ENCODE results near the gene ZSWIM6. TPM values are rescaled to one million over a fixed set of nuclear protein-coding genes. Genes with fewer than 3 reads are reported as not detected.

The ZSWIM6 gene
- total RNA-seq, 2 experiments from 2014 or later = 0.06 to 0.17 TPM

DNA sequence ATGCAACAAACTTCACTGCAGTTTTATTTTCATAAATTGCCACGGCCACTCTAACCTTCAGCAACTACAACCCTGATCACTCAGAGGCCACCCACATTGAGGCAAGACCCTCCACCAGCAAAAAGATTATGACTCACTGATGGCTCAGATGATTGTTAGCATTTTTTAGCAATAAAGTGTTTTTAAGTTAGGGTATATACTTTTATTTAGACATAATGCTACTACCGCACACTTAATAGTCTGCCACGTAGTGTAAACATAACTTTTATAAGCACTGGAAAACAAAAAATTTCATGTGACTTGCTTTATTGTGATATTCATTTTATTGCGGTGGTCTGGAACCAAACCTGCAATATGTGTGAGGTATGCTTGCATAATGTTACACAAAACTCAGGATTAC lies 257.9 kb downstream of the ZSWIM6 start:
- no peaks in the 10 kb centered on the region for H3K4me1 ChIP-seq (ENCODE audit: insufficient read depth, low read length, poor library complexity, severe bottlenecking)
- POLR2A ChIA-PET = no interaction called here
- intact Hi-C loops (cut with micrococcal nuclease; ENCODE audit: unreplicated experiment) = no loop called here
- BruUV-seq (replicated peaks) = no TSS peak
- H4K20me1 ChIP-seq (ENCODE audit: insufficient read depth, low read length) = no peaks in the 10 kb centered on the region
- CTCF ChIA-PET (ENCODE audit: unreplicated experiment) = no interaction called here
- no peak overlapping the region for H2AFZ ChIP-seq (ENCODE audit: low read length)
- no peaks in the 10 kb centered on the region for H3K9me2 ChIP-seq (ENCODE audit: insufficient read depth, low read length)
- no peak overlapping the region for H3K4me2 ChIP-seq (ENCODE audit: low read length)
- no peaks in the 10 kb centered on the region for H3K36me3 ChIP-seq (ENCODE audit: insufficient read depth, low read length)
- no peaks in the 10 kb centered on the region for H3K9me3 ChIP-seq (ENCODE audit: low read length)
- no peak overlapping the region for H3K4me3 ChIP-seq (ENCODE audit: low read depth, low read length, poor library complexity, severe bottlenecking)
- no peak for DNase-seq (ENCODE audit: low spot score)
- TF ChIP-seq, protein P1, sequence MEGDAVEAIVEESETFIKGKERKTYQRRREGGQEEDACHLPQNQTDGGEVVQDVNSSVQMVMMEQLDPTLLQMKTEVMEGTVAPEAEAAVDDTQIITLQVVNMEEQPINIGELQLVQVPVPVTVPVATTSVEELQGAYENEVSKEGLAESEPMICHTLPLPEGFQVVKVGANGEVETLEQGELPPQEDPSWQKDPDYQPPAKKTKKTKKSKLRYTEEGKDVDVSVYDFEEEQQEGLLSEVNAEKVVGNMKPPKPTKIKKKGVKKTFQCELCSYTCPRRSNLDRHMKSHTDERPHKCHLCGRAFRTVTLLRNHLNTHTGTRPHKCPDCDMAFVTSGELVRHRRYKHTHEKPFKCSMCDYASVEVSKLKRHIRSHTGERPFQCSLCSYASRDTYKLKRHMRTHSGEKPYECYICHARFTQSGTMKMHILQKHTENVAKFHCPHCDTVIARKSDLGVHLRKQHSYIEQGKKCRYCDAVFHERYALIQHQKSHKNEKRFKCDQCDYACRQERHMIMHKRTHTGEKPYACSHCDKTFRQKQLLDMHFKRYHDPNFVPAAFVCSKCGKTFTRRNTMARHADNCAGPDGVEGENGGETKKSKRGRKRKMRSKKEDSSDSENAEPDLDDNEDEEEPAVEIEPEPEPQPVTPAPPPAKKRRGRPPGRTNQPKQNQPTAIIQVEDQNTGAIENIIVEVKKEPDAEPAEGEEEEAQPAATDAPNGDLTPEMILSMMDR (conservative IDR thresholded peaks at IDR 0.05; ENCODE audit: low read length) = no peak
- TF ChIP-seq EZH2phosphoT487 (IDR thresholded peaks at IDR 0.05; ENCODE audit: borderline replicate concordance, low read depth, low read length) = no peak
- H3K79me2 ChIP-seq (ENCODE audit: insufficient read depth, low read depth, low read length) = no peaks in the 10 kb centered on the region
- no peak overlapping the region for H3K27ac ChIP-seq (ENCODE audit: low read depth, low read length, poor library complexity, severe bottlenecking)

DNA sequence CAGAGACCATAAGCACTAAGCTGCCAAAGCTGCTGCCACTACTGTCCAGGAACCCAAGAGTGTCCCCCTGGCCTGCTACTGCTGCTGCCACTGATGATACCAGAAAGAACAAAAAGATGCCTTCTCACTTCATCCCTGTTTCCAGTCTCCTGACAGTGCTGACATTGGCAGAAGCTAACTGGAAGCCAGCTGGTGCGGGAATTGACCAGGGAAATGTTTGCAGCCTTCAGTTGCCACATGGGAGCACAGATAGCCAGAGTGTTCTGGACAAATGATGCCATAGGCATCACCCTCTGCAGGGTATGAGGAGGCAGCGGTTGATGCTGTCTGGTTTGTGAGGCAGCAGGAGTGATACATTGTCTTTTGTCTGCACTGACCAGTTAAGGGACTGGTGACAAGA lies 258.4 kb downstream of the ZSWIM6 start:
- CTCF ChIA-PET (ENCODE audit: unreplicated experiment) = no interaction called here
- Histone ChIP-seq H2AFZ (ENCODE audit: low read length) (no peak overlapping the region), H3K4me2 (ENCODE audit: low read length) (no peak overlapping the region), H3K27ac (ENCODE audit: low read depth, low read length, poor library complexity, severe bottlenecking) (no peak overlapping the region), H3K36me3 (ENCODE audit: insufficient read depth, low read length) (no peaks in the 10 kb centered on the region), H3K4me3 (ENCODE audit: low read depth, low read length, poor library complexity, severe bottlenecking) (no peak overlapping the region), H3K79me2 (ENCODE audit: insufficient read depth, low read depth, low read length) (no peaks in the 10 kb centered on the region), H3K9me2 (ENCODE audit: insufficient read depth, low read length) (no peaks in the 10 kb centered on the region), H3K9me3 (ENCODE audit: low read length) (no peaks in the 10 kb centered on the region), H4K20me1 (ENCODE audit: insufficient read depth, low read length) (no peaks in the 10 kb centered on the region), H3K4me1 (ENCODE audit: insufficient read depth, low read length, poor library complexity, severe bottlenecking) (no peaks in the 10 kb centered on the region)
- no peak for DNase-seq (ENCODE audit: low spot score)
- no peak for TF ChIP-seq EZH2phosphoT487 (IDR thresholded peaks at IDR 0.05; ENCODE audit: borderline replicate concordance, low read depth, low read length)
- TF ChIP-seq, protein P1 (conservative IDR thresholded peaks at IDR 0.05; ENCODE audit: low read length) = no peak
- intact Hi-C loops (cut with micrococcal nuclease; ENCODE audit: unreplicated experiment) = no loop called here
- no TSS peak for BruUV-seq (replicated peaks)
- POLR2A ChIA-PET = no interaction called here

DNA sequence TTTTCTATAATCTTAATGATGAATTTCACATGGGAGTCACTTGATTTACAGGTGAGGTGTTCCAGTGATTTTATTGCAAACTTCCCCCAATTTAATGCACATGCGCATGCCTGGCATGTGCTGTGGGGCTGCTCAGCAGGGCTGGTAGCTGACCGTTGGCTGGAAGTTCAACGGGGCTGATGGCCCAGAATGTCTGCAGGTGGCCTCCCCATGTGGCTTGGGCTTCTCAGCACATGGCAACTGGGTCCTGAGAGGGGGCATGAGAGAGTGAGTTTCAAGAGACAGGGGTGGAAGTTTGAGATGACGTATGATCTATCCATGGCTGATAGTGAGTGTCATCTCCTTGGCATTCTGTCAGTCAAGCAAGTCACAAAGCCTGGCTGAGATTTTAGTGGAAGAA lies 259.8 kb downstream of the ZSWIM6 start:
- Histone ChIP-seq H3K9me3 (ENCODE audit: low read length) (no peaks in the 10 kb centered on the region), H3K79me2 (ENCODE audit: insufficient read depth, low read depth, low read length) (no peaks in the 10 kb centered on the region), H3K4me3 (ENCODE audit: low read depth, low read length, poor library complexity, severe bottlenecking) (no peak overlapping the region), H3K27ac (ENCODE audit: low read depth, low read length, poor library complexity, severe bottlenecking) (no peak overlapping the region), H2AFZ (ENCODE audit: low read length) (no peak overlapping the region), H3K9me2 (ENCODE audit: insufficient read depth, low read length) (no peaks in the 10 kb centered on the region), H3K4me1 (ENCODE audit: insufficient read depth, low read length, poor library complexity, severe bottlenecking) (no peaks in the 10 kb centered on the region), H3K36me3 (ENCODE audit: insufficient read depth, low read length) (no peaks in the 10 kb centered on the region), H4K20me1 (ENCODE audit: insufficient read depth, low read length) (no peaks in the 10 kb centered on the region), H3K4me2 (ENCODE audit: low read length) (no peak overlapping the region)
- TF ChIP-seq, protein P1 (conservative IDR thresholded peaks at IDR 0.05; ENCODE audit: low read length) = no peak
- no peak for TF ChIP-seq EZH2phosphoT487 (IDR thresholded peaks at IDR 0.05; ENCODE audit: borderline replicate concordance, low read depth, low read length)
- BruUV-seq (replicated peaks) = no TSS peak
- ChIA-PET CTCF (ENCODE audit: unreplicated experiment) (no interaction called here), POLR2A (no interaction called here)
- intact Hi-C loops (cut with micrococcal nuclease; ENCODE audit: unreplicated experiment) = no loop called here
- DNase-seq (ENCODE audit: low spot score) = no peak
